Measurements from ENCODE around the gene KLKB1.
"Not testable (repeated sequence)": the region's sequence is repeated elsewhere in the genome, so short reads cannot be mapped to it uniquely, and the experiment has no call there.

Gene KLKB1

DNA sequence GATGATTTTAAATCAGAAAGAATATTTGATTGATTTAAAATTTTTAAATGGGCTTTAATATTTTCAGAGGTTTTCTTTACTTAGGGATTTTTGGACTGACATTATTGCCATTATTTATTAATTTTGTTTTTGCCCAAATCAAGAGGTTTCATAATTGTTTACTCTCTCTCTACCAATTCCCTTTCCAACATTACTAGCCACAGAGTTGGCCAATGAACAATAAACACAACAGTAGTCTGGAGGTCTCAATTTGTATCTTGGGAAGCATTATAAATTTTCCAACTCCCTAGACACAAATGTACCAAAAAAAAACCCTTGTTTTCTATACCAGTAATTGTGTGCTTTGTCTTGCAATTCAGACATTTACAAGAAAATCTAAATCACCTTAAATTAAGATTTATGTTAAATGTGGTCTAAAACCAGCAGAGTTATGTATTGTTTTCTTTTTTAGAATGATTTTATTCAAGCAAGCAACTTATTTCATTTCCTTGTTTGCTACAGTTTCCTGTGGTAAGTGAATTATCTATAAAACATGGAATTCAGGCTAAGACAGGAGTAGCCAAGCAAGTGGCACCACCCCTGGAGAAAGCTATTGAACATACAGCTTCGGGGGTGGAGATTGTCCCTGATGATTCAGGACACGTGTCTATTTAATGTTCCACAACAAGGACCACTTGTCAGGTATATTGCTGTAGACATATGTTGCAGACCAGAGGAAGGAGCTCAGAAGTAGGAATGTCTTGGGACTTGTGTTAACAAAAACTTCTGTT lies 622 bp downstream of the KLKB1 start:
- no peak for DNase-seq (ENCODE audit: low read depth)

GRCh38 chr4:186228514-186228894 lies 1.2 kb downstream of the KLKB1 start:
- DNase-seq (ENCODE audit: low read depth), result no peak

DNA sequence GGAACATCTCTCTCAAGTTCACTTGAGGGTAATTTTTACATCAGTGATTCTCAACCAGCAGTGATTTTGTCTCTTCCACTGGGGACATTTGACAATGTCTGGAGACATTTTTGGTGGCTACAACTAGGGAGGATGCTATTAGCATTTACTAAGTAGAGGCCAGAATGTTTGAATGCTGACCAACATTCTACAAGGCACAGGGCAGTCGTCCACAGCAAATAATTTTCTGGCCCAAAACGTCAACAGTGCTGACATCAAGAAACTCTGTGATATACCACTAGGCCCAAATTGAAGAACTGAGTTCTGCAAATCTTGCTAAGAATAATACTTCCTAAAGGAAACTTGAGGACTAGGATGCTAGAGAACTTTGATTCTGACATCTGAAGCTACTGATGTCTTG lies 7.1 kb downstream of the KLKB1 start:
- DNase-seq (ENCODE audit: low read depth), result no peak

- DNase-seq (ENCODE audit: low read depth), result no peak
Measured at GRCh38 chr4:186236126-186236525, 8.8 kb downstream of the KLKB1 start.

- DNase-seq (ENCODE audit: low read depth), result no peak
Measured at GRCh38 chr4:186240452-186240847, 13.1 kb downstream of the KLKB1 start.

- no peak for DNase-seq (ENCODE audit: low read depth)
Measured at GRCh38 chr4:186240848-186241491, 13.7 kb downstream of the KLKB1 start.

DNA sequence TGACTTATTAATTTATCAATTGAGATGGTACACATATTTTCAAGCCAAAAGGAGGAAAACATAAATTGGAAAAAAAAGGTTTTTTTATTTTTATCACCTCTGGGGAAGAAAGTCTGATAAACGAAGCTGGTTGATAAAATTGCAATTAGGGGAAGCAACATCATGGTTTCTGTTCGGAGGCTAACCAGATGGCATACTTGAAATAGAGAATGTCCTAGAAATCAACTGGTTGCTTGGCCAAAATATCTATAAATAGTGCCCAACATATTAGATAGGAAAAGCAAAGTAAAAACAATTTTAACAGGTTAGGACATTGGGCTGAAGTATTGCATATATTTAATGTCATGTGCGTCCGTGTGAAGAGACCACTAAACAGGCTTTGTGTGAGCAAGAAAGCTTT lies 14.3 kb downstream of the KLKB1 start:
- DNase-seq (ENCODE audit: low read depth), result no peak

- not testable (repeated sequence) for DNase-seq (ENCODE audit: low read depth)
Measured at GRCh38 chr4:186242031-186242430, 14.7 kb downstream of the KLKB1 start.

GRCh38 chr4:186243331-186243730 lies 16.0 kb downstream of the KLKB1 start:
- no peak for DNase-seq (ENCODE audit: low read depth)

- DNase-seq (ENCODE audit: low read depth), result no peak
Measured at GRCh38 chr4:186244835-186245234, 17.5 kb downstream of the KLKB1 start.

- not testable (repeated sequence) for DNase-seq (ENCODE audit: low read depth)
Measured at GRCh38 chr4:186247062-186247752, 19.9 kb downstream of the KLKB1 start.

GRCh38 chr4:186248643-186249042 lies 21.3 kb downstream of the KLKB1 start:
- no peak for DNase-seq (ENCODE audit: low read depth)

GRCh38 chr4:186249785-186250754 lies 22.8 kb downstream of the KLKB1 start:
- peak; percentile 9 for DNase-seq (ENCODE audit: low read depth)

DNA sequence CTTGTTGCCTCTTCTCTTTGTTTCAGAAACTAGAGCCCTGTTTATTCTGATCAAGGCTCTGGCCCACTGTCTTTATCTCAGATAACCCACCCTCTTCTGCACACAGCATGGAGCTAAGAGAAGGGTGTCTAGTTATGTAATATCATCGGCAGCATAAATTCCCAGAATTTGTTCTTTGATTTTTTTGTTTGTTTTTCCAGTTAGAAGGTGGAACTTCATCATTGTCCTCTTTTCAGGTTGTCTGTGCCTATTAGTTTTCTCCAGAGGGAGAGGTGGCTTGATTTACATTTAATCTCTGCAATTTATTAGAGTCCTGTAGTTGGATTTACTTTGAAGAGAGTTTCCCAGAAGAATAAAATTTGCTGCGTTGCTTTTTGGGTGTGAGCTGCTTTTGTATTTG lies 23.5 kb downstream of the KLKB1 start:
- DNase-seq (ENCODE audit: low read depth), result no peak

DNA sequence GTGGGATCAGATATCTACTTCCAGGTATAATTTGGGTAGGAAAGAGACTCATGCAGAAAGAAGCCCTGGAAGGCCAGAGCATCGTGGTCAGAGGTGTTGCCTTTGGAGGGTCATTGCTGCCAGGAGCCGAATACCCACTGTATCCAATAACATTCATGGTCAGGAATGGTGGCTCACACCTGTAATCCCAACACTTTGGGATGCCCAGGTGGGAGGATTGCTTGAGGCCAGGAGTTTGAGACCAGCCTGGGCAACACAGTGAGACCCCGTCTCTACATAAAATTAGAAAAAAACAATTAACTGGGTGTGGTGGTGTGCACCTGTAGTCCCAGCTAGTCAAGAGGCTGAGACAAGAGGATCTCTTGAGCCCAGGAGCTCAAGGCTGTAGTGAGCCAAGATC lies 27.8 kb downstream of the KLKB1 start:
- DNase-seq (ENCODE audit: low read depth), result no peak

DNA sequence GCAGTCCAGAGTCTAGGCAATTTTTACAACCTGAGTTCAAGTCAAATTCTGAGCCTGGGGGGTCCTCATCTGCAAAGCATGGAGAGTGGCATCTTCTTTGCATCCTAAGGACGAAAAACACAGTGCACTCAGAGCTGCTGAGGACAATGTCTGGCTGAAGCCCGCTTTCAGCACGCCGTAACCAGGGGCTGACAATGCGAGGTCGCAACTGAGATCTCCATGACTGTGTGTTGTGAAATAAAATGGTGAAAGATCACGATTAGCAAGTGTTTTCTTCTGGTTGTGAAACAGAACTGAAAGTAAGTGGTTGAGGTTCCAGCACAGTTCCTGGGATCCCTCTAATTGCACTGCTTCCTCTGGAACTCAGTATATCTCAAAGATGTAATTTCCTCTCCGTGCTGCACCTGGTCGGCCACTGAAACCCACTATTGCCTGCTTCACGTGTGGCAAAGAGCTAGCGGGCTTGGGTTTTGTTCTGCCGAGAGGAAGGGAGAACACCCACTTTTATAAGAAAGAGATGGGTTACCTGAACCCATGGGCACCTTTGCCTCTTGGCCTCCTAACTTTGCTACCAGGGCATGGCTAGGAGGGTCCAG lies 31.0 kb downstream of the KLKB1 start:
- DNase-seq (ENCODE audit: low read depth), result no peak

DNA sequence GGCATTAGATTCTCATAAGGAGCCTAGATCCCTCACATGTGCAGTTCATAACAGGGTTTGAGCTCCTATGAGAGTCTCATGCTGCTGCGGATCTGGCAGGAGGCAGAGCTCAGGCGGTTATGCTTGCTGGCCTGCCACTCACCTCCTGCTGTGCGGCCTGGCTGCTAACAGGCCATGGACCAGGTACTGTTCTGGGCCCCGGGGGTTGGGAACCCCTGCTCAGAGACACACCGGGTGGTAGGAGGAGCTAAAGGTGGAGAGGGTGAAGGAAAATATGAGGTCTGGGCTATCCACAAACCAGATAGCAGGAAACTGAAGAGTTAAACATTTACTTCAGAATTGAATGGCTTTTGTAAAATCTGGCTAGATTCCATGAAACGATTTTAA lies 32.8 kb downstream of the KLKB1 start:
- no peak for DNase-seq (ENCODE audit: low read depth)

DNA sequence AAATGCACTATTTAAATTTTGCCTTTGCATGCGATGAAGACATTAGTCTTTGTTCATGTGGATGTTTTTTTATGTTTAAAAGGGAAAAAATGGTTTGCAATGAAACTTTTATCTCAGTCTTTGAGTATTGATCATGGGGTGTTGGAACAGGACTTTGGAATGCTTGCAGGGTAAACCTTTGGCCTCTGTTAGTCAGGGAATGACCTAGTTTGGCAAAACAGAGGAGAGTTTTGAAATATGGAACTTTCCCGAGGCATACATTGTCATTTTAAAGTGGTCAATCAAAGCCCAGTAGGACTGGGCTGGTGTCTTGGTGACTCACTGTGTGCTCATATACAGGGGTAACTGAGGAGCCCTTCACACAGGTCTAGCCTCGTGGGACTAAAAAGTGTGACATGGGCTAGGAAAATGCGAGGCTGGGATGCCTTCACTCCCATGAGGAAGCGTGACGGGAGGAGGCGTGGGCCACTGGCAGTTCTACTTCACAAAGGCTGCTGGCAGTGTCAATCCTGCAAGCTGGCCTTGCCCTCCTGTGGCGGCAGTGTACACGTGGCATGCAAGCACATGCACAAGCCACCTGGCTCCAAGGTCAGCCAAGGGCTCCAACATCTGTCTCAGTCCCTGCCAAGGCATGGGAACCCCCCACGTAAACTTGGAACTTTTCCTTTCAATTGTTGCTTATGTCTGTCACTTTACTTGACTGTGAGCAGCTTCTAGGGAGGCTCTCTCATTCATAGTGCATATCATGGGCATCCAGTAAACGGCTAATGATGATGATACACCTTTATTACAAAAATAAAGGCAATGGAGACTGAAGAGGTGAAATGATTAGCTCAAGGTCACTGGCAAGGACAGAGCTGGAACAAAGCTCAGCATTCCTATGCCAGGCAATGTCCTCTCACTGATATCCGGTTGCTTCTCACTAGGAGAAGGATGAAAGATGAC lies 33.5 kb downstream of the KLKB1 start:
- DNase-seq (ENCODE audit: low read depth), result no peak

- no peak for DNase-seq (ENCODE audit: low read depth)
Measured at GRCh38 chr4:186264660-186265059, 37.4 kb downstream of the KLKB1 start.

DNA sequence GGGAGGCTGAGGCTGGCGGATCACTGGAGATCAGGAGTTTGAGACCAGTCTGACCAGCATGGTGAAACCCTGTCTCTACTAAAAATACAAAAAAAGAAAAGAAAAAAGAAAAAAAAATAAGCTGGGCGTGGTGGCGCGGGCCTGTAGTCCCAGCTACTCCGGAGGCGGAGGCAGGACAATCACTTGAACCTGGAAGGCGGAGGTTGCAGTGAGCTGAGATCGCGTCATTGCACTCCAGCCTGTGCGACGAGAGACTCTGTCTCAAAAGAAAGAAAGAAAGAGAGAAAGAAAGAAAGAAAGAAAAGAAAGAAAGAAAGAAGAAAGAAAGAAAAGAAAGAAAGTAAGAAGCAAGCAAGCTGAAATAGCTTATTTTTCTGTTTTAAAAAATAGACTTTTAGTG lies 37.9 kb downstream of the KLKB1 start:
- DNase-seq (ENCODE audit: low read depth), result not testable (repeated sequence)
